ENCODE measurements around the gene RIMKLB.

Gene RIMKLB

DNA sequence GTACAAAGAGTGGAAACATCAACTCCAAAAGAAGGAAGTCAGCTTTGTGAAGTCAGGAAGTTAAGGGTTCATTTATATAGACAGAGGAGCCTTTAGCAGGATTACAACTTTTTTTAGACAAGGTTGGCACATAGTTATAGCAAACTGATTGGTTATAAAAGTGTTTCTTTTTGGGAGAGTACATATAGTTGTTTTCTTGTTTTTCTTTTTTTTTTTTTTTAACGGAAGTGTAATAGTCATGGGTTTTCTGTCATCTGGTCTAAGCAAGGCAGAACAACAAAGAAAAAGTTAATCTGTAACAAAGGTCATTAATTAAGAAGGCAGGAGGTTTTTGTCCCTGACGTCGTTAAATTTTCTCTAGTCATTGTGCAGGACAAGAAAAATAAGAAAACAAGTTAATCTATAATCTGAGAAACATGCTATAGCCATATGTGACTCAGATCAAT, 22.2 kb upstream of the RIMKLB start:
- DNase-seq (ENCODE audit: low read depth, low spot score), result no peak
- no peak overlapping the region for H3K4me3 ChIP-seq (ENCODE audit: low read depth, low read length)
- in situ Hi-C loops (cut with HindIII; ENCODE audit: low sequenced_read_pairs), result no loop called here
- TF ChIP-seq, protein P1, sequence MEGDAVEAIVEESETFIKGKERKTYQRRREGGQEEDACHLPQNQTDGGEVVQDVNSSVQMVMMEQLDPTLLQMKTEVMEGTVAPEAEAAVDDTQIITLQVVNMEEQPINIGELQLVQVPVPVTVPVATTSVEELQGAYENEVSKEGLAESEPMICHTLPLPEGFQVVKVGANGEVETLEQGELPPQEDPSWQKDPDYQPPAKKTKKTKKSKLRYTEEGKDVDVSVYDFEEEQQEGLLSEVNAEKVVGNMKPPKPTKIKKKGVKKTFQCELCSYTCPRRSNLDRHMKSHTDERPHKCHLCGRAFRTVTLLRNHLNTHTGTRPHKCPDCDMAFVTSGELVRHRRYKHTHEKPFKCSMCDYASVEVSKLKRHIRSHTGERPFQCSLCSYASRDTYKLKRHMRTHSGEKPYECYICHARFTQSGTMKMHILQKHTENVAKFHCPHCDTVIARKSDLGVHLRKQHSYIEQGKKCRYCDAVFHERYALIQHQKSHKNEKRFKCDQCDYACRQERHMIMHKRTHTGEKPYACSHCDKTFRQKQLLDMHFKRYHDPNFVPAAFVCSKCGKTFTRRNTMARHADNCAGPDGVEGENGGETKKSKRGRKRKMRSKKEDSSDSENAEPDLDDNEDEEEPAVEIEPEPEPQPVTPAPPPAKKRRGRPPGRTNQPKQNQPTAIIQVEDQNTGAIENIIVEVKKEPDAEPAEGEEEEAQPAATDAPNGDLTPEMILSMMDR (IDR thresholded peaks at IDR 0.05; ENCODE audit: low read depth, low read length), result no peak

DNA sequence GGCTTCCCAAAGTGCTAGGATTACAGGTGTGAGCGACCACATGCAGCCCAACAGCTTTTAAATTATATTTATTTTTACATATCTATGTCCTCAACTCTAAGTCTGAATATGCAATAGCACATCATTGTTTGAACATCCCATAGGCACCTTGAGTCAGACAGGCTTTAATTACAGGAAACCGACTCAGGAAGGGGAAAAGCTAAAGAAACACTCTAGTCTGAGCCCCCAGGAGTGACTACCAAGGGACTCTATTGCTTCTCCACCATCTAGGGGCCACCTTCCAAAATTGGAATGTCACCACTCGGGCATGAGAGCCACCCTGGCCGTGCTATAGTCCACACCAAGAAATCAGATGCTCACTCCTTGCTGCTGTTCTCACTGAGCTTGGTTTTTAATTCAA, 21.1 kb upstream of the RIMKLB start:
- no peak overlapping the region for H3K4me3 ChIP-seq (ENCODE audit: low read depth, low read length)
- DNase-seq (ENCODE audit: low read depth, low spot score), result no peak
- TF ChIP-seq, protein P1 (IDR thresholded peaks at IDR 0.05; ENCODE audit: low read depth, low read length), result no peak
- in situ Hi-C loops (cut with HindIII; ENCODE audit: low sequenced_read_pairs), result no loop called here

DNA sequence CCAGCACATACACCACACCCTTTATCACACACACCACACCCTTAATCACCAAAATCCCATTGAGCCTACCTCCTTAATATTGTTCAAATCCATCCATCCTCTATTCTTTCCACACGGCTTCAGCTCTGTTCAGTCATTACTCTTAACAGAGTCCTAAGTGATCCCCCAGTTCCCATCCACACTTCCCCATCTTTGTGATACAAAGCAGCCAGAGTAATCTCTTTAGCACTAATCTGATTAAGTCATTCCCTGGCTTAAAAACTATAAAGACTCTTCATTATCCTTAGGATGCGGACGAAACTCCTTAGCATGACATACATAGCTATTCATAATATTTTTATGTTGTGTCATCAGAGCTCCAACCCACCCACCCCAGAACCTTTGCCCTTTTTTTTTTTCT, 20.4 kb upstream of the RIMKLB start:
- DNase-seq (ENCODE audit: low read depth, low spot score), result no peak
- no peak overlapping the region for H3K4me3 ChIP-seq (ENCODE audit: low read depth, low read length)
- in situ Hi-C loops (cut with HindIII; ENCODE audit: low sequenced_read_pairs), result no loop called here
- TF ChIP-seq, protein P1 (IDR thresholded peaks at IDR 0.05; ENCODE audit: low read depth, low read length), result no peak

DNA sequence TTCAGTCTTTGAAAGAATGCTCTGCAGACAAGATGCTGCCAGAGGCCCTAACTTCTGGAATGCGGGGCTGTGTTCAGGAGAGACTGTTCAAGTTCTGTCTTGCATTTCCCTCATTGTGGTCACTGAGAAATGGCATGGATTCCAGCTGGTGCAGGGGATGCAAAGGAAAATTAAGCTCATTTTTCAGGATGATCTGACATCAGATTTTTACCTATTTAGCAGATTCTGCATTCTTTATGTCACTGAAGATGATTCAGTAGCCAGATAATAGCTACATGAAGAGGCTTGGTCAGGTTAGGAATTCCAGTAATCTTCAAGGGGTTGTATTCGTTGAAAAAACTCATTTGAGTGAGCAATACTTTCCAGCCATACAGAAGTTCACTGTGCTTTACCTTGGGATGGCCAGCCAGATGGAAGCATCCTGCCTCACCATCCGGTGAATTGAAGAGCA, 19.1 kb upstream of the RIMKLB start:
- peak; percentile 39 for DNase-seq (ENCODE audit: low read depth, low spot score)
- in situ Hi-C loops (cut with HindIII; ENCODE audit: low sequenced_read_pairs), result no loop called here
- H3K4me3 ChIP-seq (ENCODE audit: low read depth, low read length), result no peak overlapping the region
- TF ChIP-seq, protein P1 (IDR thresholded peaks at IDR 0.05; ENCODE audit: low read depth, low read length), result no peak

DNA sequence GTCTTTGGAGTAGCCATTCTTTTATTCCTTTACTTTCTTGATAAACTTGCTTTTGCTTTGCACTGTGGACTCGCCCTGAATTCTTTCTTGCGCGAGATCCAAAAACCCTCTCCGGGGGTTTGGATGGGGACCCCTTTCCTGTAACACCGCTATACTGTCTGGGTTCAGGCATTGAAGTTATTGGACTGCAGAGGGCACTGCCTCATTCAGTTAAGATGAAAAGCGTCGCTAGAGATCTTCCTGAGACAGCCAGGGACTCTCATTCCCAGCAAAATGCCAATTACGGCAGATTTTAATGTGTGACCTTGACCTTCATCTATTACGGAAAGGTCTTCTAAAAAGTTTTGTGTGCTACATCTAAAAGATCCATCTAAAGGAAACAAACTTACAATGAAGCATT, 17.3 kb upstream of the RIMKLB start:
- DNase-seq (ENCODE audit: low read depth, low spot score), result no peak
- in situ Hi-C loops (cut with HindIII; ENCODE audit: low sequenced_read_pairs), result no loop called here
- TF ChIP-seq, protein P1 (IDR thresholded peaks at IDR 0.05; ENCODE audit: low read depth, low read length), result peak; percentile 18
- no peak overlapping the region for H3K4me3 ChIP-seq (ENCODE audit: low read depth, low read length)

DNA sequence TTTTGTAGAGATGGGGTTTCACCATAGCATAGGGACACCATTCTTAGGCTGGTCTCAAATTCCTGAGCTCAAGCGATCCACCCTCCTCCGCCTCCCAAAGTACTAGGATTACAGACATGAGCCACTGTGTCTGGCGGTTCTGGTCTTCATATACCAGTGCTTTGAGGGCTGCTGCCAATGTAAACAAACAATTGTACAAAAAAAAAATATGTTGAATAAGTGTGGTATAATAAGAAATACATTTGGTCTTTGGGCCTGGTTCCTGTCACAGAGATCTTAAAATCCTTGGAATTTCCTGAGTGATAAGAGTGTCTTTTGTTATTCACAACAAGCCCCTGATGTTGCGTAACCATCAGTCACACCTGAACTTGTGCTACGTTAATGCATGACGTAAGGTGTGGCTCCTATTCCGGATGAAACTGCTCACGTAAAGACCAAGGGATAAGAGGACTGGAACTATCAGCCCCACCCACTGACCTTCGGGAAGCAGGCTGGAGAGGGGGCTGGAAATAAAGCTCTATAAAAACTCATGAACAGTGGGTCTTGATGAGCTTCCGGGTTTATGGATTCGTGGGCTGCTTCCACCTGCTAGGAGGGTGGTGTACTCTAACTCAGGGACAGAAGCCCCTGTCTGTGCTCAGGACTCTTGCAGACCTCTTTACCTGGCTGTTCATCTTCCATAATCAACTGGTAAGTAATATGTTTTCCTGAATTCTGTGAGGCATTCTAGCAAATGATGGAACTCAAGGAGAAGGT, 16.5 kb upstream of the RIMKLB start:
- in situ Hi-C loops (cut with HindIII; ENCODE audit: low sequenced_read_pairs), result no loop called here
- TF ChIP-seq, protein P1 (IDR thresholded peaks at IDR 0.05; ENCODE audit: low read depth, low read length), result no peak
- no peak overlapping the region for H3K4me3 ChIP-seq (ENCODE audit: low read depth, low read length)
- peak; percentile 48 for DNase-seq (ENCODE audit: low read depth, low spot score)

All from astrocyte of the spinal cord (primary cell).